ENCODE measurements around the gene PRKN. TPM values are rescaled to one million over a fixed set of nuclear protein-coding genes. Genes with fewer than 3 reads are reported as not detected.

Gene PRKN
- total RNA-seq, 2 donors from 2014 or later: 8.3 to 8.4 TPM

DNA sequence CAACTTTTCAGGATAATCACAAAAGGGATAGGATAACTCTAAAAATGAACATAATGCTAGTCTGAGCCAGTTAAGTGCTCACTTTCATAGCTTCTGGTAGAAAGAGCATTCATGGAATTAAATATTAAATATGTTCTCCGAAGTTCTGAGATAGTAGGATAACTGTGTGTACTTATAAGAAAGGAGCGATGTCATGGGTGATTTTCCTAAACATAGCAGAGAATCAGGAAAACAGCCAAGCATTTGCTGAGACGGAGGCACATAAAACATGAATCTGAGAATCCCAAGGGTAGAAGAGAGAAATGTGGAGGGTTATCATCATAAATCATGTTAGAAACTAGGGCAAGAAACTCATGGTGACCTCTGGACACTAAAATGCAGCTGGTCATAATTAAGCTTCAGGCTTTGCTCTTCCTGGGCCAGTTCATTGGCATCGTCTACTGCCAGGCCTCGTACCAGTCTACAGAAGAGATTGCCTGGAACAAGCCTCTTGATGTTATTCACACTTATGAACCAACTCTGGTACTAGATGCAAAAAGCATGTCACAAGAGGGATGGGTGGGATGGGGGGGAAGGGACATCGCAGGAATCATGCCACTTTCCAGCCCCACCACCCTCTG, 436.6 kb downstream of the PRKN start:
- H3K36me3 Mint-ChIP-seq (ENCODE audit: low read depth): no peaks in the 10 kb centered on the region
- DNase-seq: no peak
- no peaks in the 10 kb centered on the region for H3K4me1 Mint-ChIP-seq
- no peaks in the 10 kb centered on the region for H3K9me3 ChIP-seq (ENCODE audit: control insufficient read depth, low read length, poor library complexity, severe bottlenecking)
- H3K4me3 Mint-ChIP-seq: no peak overlapping the region
- H3K27ac Mint-ChIP-seq: no peak overlapping the region
- ATAC-seq: no peak
- H3K27me3 Mint-ChIP-seq: no peaks in the 10 kb centered on the region

DNA sequence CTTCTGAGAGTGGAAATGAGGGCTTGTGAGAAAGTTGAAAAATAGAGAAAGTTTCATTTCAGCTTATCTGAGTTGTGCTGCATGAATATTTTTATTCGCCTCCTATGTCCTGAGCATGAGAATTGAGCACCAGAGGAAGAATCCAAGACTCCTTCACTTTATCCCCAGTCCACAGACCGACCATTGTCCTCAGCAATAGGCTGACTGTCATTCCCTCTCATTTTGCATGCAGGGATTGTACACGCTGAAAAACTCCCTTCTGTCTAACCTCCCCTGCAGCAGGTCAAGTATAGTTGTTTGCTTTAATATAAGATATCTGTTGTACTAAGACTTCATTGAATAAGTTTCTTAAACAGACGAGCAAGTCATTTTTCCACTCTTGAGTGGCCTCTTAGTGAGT, 437.6 kb downstream of the PRKN start:
- no peaks in the 10 kb centered on the region for H3K36me3 Mint-ChIP-seq (ENCODE audit: low read depth)
- H3K27ac Mint-ChIP-seq: no peak overlapping the region
- H3K4me3 Mint-ChIP-seq: no peak overlapping the region
- no peaks in the 10 kb centered on the region for H3K9me3 ChIP-seq (ENCODE audit: control insufficient read depth, low read length, poor library complexity, severe bottlenecking)
- H3K4me1 Mint-ChIP-seq: no peaks in the 10 kb centered on the region
- no peak for ATAC-seq
- no peaks in the 10 kb centered on the region for H3K27me3 Mint-ChIP-seq
- no peak for DNase-seq

DNA sequence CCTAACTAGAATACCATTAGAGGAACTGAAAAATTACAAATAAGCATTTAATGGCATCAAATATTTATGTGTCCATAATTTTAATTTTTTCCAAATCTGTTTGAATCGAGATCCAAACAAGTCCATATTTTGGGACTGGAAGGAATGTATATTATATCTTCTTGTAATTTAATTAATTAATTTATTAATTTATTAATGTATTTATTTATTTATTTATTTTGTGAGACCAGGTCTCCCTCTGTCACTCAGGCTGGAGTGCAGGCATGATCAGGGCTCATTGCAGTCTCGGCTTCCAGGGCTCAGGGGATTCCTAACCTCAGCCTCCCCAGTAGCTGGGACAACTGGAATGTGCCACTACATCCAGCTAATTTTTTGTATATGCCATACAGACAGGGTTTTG, 453.6 kb downstream of the PRKN start:
- ATAC-seq (no peak), DNase-seq (no peak)
- Mint-ChIP-seq H3K36me3 (ENCODE audit: low read depth) (no peaks in the 10 kb centered on the region), H3K27me3 (no peaks in the 10 kb centered on the region), H3K4me1 (no peaks in the 10 kb centered on the region), H3K27ac (no peak overlapping the region), H3K4me3 (no peak overlapping the region)
- H3K9me3 ChIP-seq (ENCODE audit: control insufficient read depth, low read length, poor library complexity, severe bottlenecking): no peaks in the 10 kb centered on the region

DNA sequence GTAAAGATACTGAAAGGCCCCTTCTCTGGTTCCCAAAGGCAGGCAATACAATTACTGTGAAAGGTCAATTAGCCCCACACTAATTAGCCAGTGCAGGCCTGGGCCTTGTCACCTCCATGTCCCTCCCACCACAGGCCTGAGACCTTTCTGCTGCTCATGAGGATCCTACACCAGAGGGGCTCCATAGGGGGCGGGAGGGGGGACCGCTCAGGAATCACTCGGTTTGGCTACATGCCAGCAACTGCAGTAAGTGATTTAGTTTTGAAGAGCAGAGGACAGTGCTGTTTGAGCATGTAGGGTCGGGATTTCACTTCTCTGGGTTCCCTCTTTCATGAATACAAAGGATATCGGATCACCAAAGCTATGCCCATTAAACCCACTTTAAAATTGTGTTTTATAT, 455.6 kb downstream of the PRKN start:
- H3K27ac Mint-ChIP-seq: no peak overlapping the region
- DNase-seq (no peak), ATAC-seq (no peak)
- no peaks in the 10 kb centered on the region for H3K4me1 Mint-ChIP-seq
- no peaks in the 10 kb centered on the region for H3K27me3 Mint-ChIP-seq
- H3K4me3 Mint-ChIP-seq: no peak overlapping the region
- no peaks in the 10 kb centered on the region for H3K36me3 Mint-ChIP-seq (ENCODE audit: low read depth)
- no peaks in the 10 kb centered on the region for H3K9me3 ChIP-seq (ENCODE audit: control insufficient read depth, low read length, poor library complexity, severe bottlenecking)

DNA sequence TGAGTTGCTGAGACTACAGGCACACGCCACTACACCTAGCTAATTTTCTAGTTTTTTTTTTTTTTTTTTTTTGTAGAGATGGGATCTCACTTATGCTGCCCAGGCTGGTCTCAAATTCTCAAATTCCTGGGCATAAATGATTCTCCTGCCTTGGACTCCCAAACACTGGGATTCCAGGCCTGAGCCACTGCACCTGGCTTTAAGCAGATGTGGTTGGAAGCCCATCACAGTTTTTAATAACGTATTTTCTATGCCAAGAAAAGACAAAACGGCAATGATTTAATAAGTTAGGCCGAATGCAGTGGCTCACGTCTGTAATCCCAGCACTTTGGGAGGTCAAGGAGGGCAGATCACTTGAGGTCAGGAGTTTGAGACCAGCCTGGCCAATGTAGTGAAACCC, 456.6 kb downstream of the PRKN start:
- no peak for DNase-seq
- ATAC-seq: no peak
- Mint-ChIP-seq H3K27me3 (no peaks in the 10 kb centered on the region), H3K27ac (no peak overlapping the region), H3K36me3 (ENCODE audit: low read depth) (no peaks in the 10 kb centered on the region), H3K4me1 (no peaks in the 10 kb centered on the region), H3K4me3 (no peak overlapping the region)
- H3K9me3 ChIP-seq (ENCODE audit: control insufficient read depth, low read length, poor library complexity, severe bottlenecking): no peaks in the 10 kb centered on the region

DNA sequence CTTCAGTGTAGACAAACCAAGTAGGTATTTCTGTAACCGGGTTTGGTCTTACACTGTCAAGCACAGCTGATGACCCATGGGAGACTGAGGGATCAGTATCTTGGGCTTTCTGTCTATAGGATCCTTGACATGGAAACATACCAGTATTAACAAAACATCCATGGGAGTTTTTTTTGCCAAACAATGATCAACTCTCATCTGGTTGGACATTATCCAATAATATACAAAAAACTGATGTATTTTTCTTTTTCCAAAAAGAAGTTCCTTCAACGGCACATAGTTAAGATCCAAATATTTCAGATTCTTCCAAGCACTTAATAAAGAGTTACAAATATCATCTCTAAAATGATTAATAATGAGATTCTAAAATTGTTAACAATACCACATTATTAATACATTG, 459.9 kb downstream of the PRKN start:
- H3K27ac Mint-ChIP-seq: no peak overlapping the region
- DNase-seq (no peak), ATAC-seq (no peak)
- no peaks in the 10 kb centered on the region for H3K27me3 Mint-ChIP-seq
- no peak overlapping the region for H3K4me3 Mint-ChIP-seq
- no peaks in the 10 kb centered on the region for H3K4me1 Mint-ChIP-seq
- no peaks in the 10 kb centered on the region for H3K9me3 ChIP-seq (ENCODE audit: control insufficient read depth, low read length, poor library complexity, severe bottlenecking)
- peaks cover 5% of the 10 kb centered on the region for H3K36me3 Mint-ChIP-seq (ENCODE audit: low read depth)

DNA sequence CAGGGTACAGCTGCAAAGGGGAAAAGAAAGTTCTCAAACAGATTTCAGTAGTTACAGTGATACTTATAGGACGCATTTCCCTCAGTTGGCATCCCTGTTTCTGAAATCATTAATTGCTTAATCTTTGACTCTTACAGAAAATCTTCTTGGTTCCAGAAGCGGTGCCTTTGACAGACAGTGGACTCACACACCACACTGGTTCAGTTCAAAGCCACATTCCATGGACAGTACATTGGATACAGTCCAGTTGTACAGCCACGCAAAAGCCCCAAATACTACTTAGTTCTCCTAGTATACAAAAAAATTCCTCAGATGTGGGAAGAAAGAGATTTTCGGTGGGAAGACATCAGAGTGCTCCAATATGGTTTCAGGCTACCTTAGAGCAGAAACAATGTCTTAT, 460.4 kb downstream of the PRKN start:
- no peaks in the 10 kb centered on the region for H3K4me1 Mint-ChIP-seq

DNA sequence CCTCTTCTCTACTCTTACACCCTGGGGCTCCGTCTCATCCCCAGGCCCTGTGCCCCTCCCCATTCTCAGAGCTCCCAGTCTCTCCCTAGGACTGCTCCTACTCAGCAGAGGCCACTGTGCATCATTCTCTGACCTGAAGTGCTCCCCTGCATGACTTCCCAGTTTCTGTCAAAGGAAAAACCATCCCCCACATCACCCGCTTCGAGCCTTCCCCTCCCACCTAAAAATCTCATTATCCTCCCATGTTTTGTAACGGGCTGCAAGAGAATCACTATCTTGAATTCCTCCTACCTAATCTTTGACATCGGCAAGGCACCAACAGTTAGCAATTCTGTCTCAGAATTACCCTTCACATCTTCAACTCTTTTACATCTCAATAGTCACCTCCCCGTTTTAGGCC, 463.0 kb downstream of the PRKN start:
- peaks cover 5% of the 10 kb centered on the region for H3K36me3 Mint-ChIP-seq (ENCODE audit: low read depth)
- ATAC-seq (no peak), DNase-seq (no peak)
- H3K9me3 ChIP-seq (ENCODE audit: control insufficient read depth, low read length, poor library complexity, severe bottlenecking): no peaks in the 10 kb centered on the region
- H3K4me3 Mint-ChIP-seq: no peak overlapping the region
- H3K4me1 Mint-ChIP-seq: no peaks in the 10 kb centered on the region
- no peak overlapping the region for H3K27ac Mint-ChIP-seq
- H3K27me3 Mint-ChIP-seq: no peaks in the 10 kb centered on the region

More for the DNA sequence above, 460.4 kb downstream of the PRKN start:
- peaks cover 5% of the 10 kb centered on the region for H3K36me3 Mint-ChIP-seq (ENCODE audit: low read depth)
- H3K27me3 Mint-ChIP-seq: no peaks in the 10 kb centered on the region
- DNase-seq: no peak
- no peak overlapping the region for H3K27ac Mint-ChIP-seq
- H3K9me3 ChIP-seq (ENCODE audit: control insufficient read depth, low read length, poor library complexity, severe bottlenecking): no peaks in the 10 kb centered on the region
- no peak for ATAC-seq
- H3K4me3 Mint-ChIP-seq: no peak overlapping the region

DNA sequence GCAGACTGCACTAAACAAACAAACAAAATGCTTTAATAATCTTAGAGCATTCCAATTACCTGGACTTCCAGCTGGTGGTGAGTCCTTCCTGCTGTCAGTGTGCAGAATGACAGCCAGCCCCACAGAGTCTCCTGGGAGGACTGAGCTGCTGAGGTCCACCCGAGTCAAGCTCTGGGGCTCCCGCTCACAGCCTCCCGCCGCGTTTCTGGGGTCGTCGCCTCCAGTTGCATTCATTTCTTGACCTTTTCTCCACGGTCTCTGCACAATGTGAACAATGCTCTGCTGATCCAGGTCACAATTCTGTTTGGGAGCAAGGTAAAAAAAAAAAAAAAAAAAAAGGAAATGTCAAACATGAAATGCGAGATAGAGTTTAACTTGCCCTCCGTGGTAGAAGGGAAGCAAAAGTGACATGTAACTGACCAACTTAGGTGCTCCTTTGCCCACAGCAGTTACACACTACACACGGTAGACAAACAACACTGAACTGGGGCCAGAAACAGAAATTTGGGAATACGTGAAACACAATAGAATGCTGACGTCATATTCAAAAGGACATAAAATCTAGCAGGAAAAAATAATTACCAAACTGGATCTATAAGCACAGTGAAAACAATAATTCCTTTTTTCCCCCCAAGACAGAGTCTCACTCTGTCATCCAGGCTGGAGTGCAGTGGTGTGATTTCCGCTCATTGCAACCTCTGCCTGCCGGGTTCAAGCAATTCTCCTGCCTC, 464.9 kb downstream of the PRKN start:
- Mint-ChIP-seq H3K4me3 (no peak overlapping the region), H3K36me3 (ENCODE audit: low read depth) (peaks cover 5% of the 10 kb centered on the region), H3K4me1 (no peaks in the 10 kb centered on the region), H3K27me3 (no peaks in the 10 kb centered on the region), H3K27ac (no peak overlapping the region)
- DNase-seq (no peak), ATAC-seq (no peak)
- H3K9me3 ChIP-seq (ENCODE audit: control insufficient read depth, low read length, poor library complexity, severe bottlenecking): no peaks in the 10 kb centered on the region

DNA sequence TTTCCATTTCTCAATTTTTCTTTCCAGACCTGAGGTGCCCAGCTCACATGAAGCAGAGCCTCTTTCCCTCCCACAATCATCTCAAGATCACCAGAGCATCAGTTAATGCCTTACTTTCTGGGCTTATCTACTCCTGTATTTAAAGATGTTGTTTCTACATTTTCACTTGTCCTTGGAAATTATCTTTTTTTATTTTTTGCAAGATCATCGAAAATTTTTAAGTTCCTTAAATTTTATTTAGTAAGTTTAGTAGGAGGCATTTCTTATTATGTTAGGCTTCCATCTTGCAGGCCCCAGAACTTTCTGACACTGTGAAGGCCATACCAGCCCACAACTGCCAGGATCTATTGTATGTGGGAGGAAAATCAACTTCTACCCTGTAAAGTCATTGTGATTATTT, 466.0 kb downstream of the PRKN start:
- no peaks in the 10 kb centered on the region for H3K4me1 Mint-ChIP-seq
- no peak overlapping the region for H3K27ac Mint-ChIP-seq
- no peaks in the 10 kb centered on the region for H3K27me3 Mint-ChIP-seq
- peaks cover 5% of the 10 kb centered on the region for H3K36me3 Mint-ChIP-seq (ENCODE audit: low read depth)
- H3K4me3 Mint-ChIP-seq: no peak overlapping the region
- DNase-seq (no peak), ATAC-seq (no peak)
- no peaks in the 10 kb centered on the region for H3K9me3 ChIP-seq (ENCODE audit: control insufficient read depth, low read length, poor library complexity, severe bottlenecking)

DNA sequence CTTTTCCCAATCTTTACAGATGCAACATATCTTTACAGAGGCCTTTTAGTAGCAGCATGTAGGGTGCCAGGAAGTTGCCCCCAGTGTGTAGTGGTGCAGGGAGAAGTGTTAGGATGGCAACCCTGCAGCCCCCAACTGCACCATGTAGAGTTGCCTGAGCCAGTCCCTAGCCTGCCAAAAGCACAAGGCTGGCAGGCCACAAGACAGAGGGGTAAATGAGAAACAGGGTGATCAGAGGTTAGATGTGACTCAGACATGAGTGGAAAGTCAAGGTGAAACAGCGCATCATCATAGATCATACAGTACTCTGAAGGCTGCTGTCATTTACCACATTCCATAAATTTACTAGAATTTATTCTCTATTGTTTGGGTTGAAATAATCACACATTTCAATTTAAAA, 467.5 kb downstream of the PRKN start:
- Mint-ChIP-seq H3K36me3 (ENCODE audit: low read depth) (peaks cover 5% of the 10 kb centered on the region), H3K4me1 (no peaks in the 10 kb centered on the region), H3K4me3 (no peak overlapping the region), H3K27ac (no peak overlapping the region), H3K27me3 (no peaks in the 10 kb centered on the region)
- ATAC-seq: no peak
- no peaks in the 10 kb centered on the region for H3K9me3 ChIP-seq (ENCODE audit: control insufficient read depth, low read length, poor library complexity, severe bottlenecking)
- no peak for DNase-seq

DNA sequence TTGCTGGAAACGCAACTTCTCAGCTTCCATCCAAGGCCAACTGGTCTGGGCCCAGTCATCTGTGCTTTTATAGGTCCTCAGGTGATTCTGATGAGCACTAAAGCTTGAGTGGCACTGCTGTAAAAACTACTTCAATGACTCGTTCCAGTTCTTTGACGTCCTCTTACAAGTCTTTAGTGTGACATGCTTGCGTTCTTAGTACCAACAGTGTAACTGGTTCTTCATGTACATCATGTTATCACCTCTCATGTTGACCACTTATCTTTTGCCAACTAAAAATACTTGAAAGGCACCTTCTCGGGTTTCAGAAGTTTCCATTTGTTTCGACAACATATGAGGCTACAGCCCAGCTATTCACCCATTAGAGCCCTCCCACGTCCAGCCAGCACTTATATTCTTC, 468.9 kb downstream of the PRKN start:
- no peak overlapping the region for H3K27ac Mint-ChIP-seq

DNA sequence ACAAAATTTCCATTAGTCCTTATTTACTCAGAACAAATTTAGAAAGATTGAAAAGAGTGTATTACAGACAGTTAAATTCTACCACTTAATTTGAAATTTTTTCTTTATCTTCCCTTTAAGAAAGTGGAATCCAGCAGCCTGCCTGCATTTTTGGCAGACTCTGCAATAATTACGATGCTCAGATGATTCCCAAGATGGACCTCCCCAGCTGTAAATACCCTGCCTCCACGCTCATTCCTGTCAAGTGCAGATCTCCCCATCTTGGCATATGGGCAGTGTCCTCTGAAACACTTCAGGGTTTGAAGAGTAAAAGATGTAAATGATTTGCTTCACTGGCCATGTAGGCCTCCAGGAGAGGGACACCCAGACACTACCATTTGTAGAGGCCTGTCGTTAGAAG, 471.2 kb downstream of the PRKN start:
- H3K4me3 Mint-ChIP-seq: no peak overlapping the region
- ATAC-seq: no peak

More for the DNA sequence above, 468.9 kb downstream of the PRKN start:
- no peaks in the 10 kb centered on the region for H3K9me3 ChIP-seq (ENCODE audit: control insufficient read depth, low read length, poor library complexity, severe bottlenecking)
- no peaks in the 10 kb centered on the region for H3K27me3 Mint-ChIP-seq
- H3K4me1 Mint-ChIP-seq: no peaks in the 10 kb centered on the region
- DNase-seq: no peak
- no peak overlapping the region for H3K4me3 Mint-ChIP-seq
- no peaks in the 10 kb centered on the region for H3K36me3 Mint-ChIP-seq (ENCODE audit: low read depth)
- no peak for ATAC-seq

DNA sequence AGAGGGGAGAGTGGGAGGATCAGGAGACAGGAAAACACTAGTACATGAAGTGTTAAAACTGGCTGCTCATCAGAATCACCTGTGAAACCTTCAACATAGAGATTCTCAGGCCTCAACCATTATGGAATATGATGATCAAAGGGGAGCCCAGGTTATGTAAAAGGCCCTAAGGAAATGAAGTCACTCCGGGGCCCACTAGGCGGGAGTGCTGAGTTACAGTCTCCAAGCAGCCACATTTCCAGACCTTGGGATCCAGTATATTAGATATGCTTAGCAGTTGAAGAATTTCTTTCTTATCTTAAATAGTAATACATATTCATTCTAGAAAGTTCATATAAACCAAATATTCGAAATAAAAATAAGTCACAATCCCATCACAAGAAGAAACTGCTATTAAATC, 476.3 kb downstream of the PRKN start:
- Mint-ChIP-seq H3K36me3 (ENCODE audit: low read depth) (no peaks in the 10 kb centered on the region), H3K27ac (no peak overlapping the region), H3K4me1 (no peaks in the 10 kb centered on the region), H3K27me3 (no peaks in the 10 kb centered on the region), H3K4me3 (no peak overlapping the region)
- H3K9me3 ChIP-seq (ENCODE audit: control insufficient read depth, low read length, poor library complexity, severe bottlenecking): no peaks in the 10 kb centered on the region
- DNase-seq (no peak), ATAC-seq (no peak)

More for the DNA sequence above, 471.2 kb downstream of the PRKN start:
- Mint-ChIP-seq H3K27ac (no peak overlapping the region), H3K36me3 (ENCODE audit: low read depth) (no peaks in the 10 kb centered on the region), H3K4me1 (no peaks in the 10 kb centered on the region), H3K27me3 (no peaks in the 10 kb centered on the region)
- DNase-seq: no peak
- no peaks in the 10 kb centered on the region for H3K9me3 ChIP-seq (ENCODE audit: control insufficient read depth, low read length, poor library complexity, severe bottlenecking)

Measured in T-helper 17 cell (primary cell).